K562 (cell line): ENCODE data around the gene CCSER2.

Experiments used
- PURB ChIP-seq: sonication (generic); formaldehyde crosslinking; IDR thresholded peaks from 2 replicates; pipeline ENCODE4 v1.9.0; 2021; ENCODE audit warnings: low read depth, mild to moderate bottlenecking, missing genetic modification reagents
- TAL1 ChIP-seq: fragments of 450-650 bp; IDR thresholded peaks from 2 replicates; pipeline ENCODE4 v1.6.1; 2016; ENCODE audit warnings: mild to moderate bottlenecking
- TF ChIP-seq, protein P1 (sequence below): sonication (generic); formaldehyde crosslinking; IDR thresholded peaks from 2 replicates; pipeline ENCODE4 v1.8.0; 2022; ENCODE audit warnings: mild to moderate bottlenecking, missing genetic modification reagents

DNA sequence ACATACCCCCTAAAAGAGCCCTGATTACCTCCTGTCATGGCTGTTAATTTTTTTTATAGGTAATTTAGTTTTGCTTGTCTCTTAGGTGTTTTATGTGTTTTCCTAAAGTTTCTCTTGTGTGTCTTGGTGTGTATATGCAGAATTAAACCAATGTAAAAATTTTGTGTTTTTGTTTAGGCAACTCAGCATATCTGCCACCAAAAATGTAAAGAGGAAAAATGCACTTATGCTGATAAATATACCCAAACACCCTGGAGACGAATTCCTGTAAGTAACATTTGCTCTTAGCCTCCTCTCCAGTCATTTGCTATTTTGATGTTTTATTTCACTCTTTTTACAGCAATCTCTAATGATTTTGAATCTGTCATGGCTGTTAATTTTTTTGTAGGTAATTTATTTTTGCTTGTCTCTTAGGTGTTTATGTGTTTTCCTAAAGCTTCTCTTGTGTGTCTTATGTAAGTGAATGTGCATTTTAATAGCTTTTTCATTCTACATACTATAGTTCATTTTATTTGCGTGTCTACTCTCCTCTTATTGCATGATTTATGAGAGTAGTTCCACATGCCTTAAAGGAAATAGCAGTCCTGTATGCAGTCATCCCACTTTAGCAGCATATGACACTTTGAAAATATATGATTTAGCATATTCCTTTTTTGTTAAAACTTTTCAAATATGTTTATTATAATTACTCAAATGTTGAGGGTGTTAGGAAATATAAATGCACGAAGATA, 149.2 kb downstream of the CCSER2 start:
- TF ChIP-seq, protein P1, sequence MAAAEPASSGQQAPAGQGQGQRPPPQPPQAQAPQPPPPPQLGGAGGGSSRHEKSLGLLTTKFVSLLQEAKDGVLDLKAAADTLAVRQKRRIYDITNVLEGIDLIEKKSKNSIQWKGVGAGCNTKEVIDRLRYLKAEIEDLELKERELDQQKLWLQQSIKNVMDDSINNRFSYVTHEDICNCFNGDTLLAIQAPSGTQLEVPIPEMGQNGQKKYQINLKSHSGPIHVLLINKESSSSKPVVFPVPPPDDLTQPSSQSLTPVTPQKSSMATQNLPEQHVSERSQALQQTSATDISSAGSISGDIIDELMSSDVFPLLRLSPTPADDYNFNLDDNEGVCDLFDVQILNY (CRISPR knock-in tag) = no peak
- TF ChIP-seq PURB (CRISPR knock-in tag) (no peak), TAL1 (no peak)
